ENCODE measurements around the gene SDK2.
"Not testable (repeated sequence)": the region's sequence is repeated elsewhere in the genome, so short reads cannot be mapped to it uniquely, and the experiment has no call there.

Gene SDK2

GRCh38 chr17:73323409-73324159 lies 320.7 kb downstream of the SDK2 start:
- intact Hi-C loops (cut with DNase I), result no loop called here
- no peak for DNase-seq

- DNase-seq, result no peak
- intact Hi-C loops (cut with DNase I), result no loop called here
Measured at GRCh38 chr17:73320601-73321264, 323.5 kb downstream of the SDK2 start.

GRCh38 chr17:73319766-73320165 lies 324.5 kb downstream of the SDK2 start:
- intact Hi-C loops (cut with DNase I), result no loop called here
- DNase-seq, result no peak

GRCh38 chr17:73318836-73319235 lies 325.4 kb downstream of the SDK2 start:
- intact Hi-C loops (cut with DNase I), result no loop called here
- DNase-seq, result no peak

- intact Hi-C loops (cut with DNase I), result no loop called here
- DNase-seq, result no peak
Measured at GRCh38 chr17:73318427-73318813, 325.8 kb downstream of the SDK2 start.

GRCh38 chr17:73317513-73318426 lies 326.5 kb downstream of the SDK2 start:
- DNase-seq, result no peak
- intact Hi-C loops (cut with DNase I), result no loop called here

- intact Hi-C loops (cut with DNase I), result no loop called here
- DNase-seq, result no peak
Measured at GRCh38 chr17:73316919-73317505, 327.2 kb downstream of the SDK2 start.

GRCh38 chr17:73315471-73315870 lies 328.8 kb downstream of the SDK2 start:
- intact Hi-C loops (cut with DNase I), result no loop called here
- DNase-seq, result no peak

- intact Hi-C loops (cut with DNase I), result no loop called here
- no peak for DNase-seq
Measured at GRCh38 chr17:73313526-73314127, 330.6 kb downstream of the SDK2 start.

GRCh38 chr17:73312887-73313286 lies 331.4 kb downstream of the SDK2 start:
- intact Hi-C loops (cut with DNase I); DNase-seq: not testable (repeated sequence)

- peak; percentile 89 to 98 (median 95) for DNase-seq
- intact Hi-C loops (cut with DNase I), result loop anchor here (2.0 kb wide), 1 partner anchor 31 kb away; no protein-coding TSS in a partner anchor
Measured at GRCh38 chr17:73311781-73312641, 332.2 kb downstream of the SDK2 start, which contains the start of gene CDC42EP4. CDC42EP4 (minus strand) TSS chr17:73312001; CDS start chr17:73286500, 25,501 bp downstream.

GRCh38 chr17:73311428-73311780 lies 332.8 kb downstream of the SDK2 start:
- intact Hi-C loops (cut with DNase I), result loop anchor here (2.0 kb wide), 1 partner anchor 31 kb away; no protein-coding TSS in a partner anchor
- DNase-seq, result peak in 4 of 42 donors; percentile 20 to 51 (median 31)

- intact Hi-C loops (cut with DNase I), result loop anchor here (2.0 kb wide), 1 partner anchor 33 kb away; no protein-coding TSS in a partner anchor
- DNase-seq, result peak in 2 of 42 donors; percentile 5 to 46
Measured at GRCh38 chr17:73309727-73310596, 334.3 kb downstream of the SDK2 start.

GRCh38 chr17:73308959-73309358 lies 335.3 kb downstream of the SDK2 start:
- DNase-seq; intact Hi-C loops (cut with DNase I): not testable (repeated sequence)

- peak in 1 of 42 donors; percentile 21 for DNase-seq
- intact Hi-C loops (cut with DNase I), result no loop called here
Measured at GRCh38 chr17:73308017-73308823, 336.0 kb downstream of the SDK2 start.

- peak in 28 of 42 donors; percentile 26 to 73 (median 54) for DNase-seq
- intact Hi-C loops (cut with DNase I), result no loop called here
Measured at GRCh38 chr17:73307130-73307529, 337.1 kb downstream of the SDK2 start.

Data from head of caudate nucleus (tissue), 42 donors.